Cerebellar cortex (tissue), 1 donor: ENCODE measurements around the gene PDE3B.
A peak's percentile ranks its signal among the peaks of the same experiment; 100 is the strongest.

Experiments used
- DNase-seq: peaks from one replicate; pipeline ENCODE4 v3.0.0-alpha.2; 2015; ENCODE audit warnings: low spot score

Gene PDE3B

GRCh38 chr11:14884667-14885273 is 241.2 kb downstream of the PDE3B start:
- DNase-seq, result no peak

- no peak for DNase-seq
Measured at GRCh38 chr11:14886513-14886912, 242.9 kb downstream of the PDE3B start.

GRCh38 chr11:14891143-14892035 is 247.8 kb downstream of the PDE3B start:
- DNase-seq, result peak; percentile 86

- peak; percentile 98 for DNase-seq
Measured at GRCh38 chr11:14892036-14892556, 248.5 kb downstream of the PDE3B start, which contains the start of gene CYP2R1. Gene CYP2R1, minus strand, starts transcription at chr11:14892231. Its CDS starts 26 bp downstream, at chr11:14892205.

- DNase-seq, result no peak
Measured at GRCh38 chr11:14892577-14892976, 249.0 kb downstream of the PDE3B start.

GRCh38 chr11:14894657-14895598 is 251.3 kb downstream of the PDE3B start:
- no peak for DNase-seq

- DNase-seq, result no peak
Measured at GRCh38 chr11:14898355-14898754, 254.8 kb downstream of the PDE3B start.

GRCh38 chr11:14898906-14899305 is 255.3 kb downstream of the PDE3B start:
- DNase-seq, result no peak

- no peak for DNase-seq
Measured at GRCh38 chr11:14902650-14903350, 259.2 kb downstream of the PDE3B start.

- DNase-seq, result peak; percentile 69
Measured at GRCh38 chr11:14904745-14905103, 261.1 kb downstream of the PDE3B start.

- DNase-seq, result peak; percentile 46
Measured at GRCh38 chr11:14905104-14906033, 261.8 kb downstream of the PDE3B start.

GRCh38 chr11:14906578-14906977 is 263.0 kb downstream of the PDE3B start:
- no peak for DNase-seq

GRCh38 chr11:14906993-14907392 is 263.4 kb downstream of the PDE3B start:
- DNase-seq, result no peak

GRCh38 chr11:14907411-14908213 is 264.0 kb downstream of the PDE3B start:
- peak; percentile 60 for DNase-seq

GRCh38 chr11:14908214-14908880 is 264.7 kb downstream of the PDE3B start:
- peak; percentile 84 for DNase-seq

GRCh38 chr11:14914536-14914935 is 270.9 kb downstream of the PDE3B start:
- no peak for DNase-seq

GRCh38 chr11:14916403-14916802 is 272.8 kb downstream of the PDE3B start:
- DNase-seq, result no peak
